Vagina (tissue), 2 donors: ENCODE results near the gene ARHGAP40. TPM values are rescaled to one million over a fixed set of nuclear protein-coding genes. Genes with fewer than 3 reads are reported as not detected.

Experiments
- DNase-seq, 2 donors: peaks; one replicate each; pipeline ENCODE4 v3.0.0-alpha.2; 2017; ENCODE audit errors: extremely low spot score in 2 of 2
- H3K27ac ChIP-seq: fragments of 200-600 bp; sonication (generic); one replicate; pipeline ENCODE4 v1.5.1; 2019
- H3K27me3 ChIP-seq: fragments of 200-600 bp; sonication (generic); one replicate; pipeline ENCODE4 v1.5.1; 2019
- H3K36me3 ChIP-seq, 2 donors: fragments of 200-600 bp; sonication (generic); one replicate each; pipeline ENCODE4 v1.5.1; 2017 to 2019
- H3K4me1 ChIP-seq: fragments of 200-600 bp; sonication (generic); one replicate; pipeline ENCODE4 v1.5.1; 2019
- H3K4me3 ChIP-seq, 2 donors: fragments of 200-600 bp; sonication (generic); 1 replicate in 1 of 2; 2 replicates in 1 of 2; pipeline ENCODE4 v1.5.1; 2016 to 2019
- H3K9me3 ChIP-seq: fragments of 200-600 bp; sonication (generic); one replicate; pipeline ENCODE4 v1.5.1; 2019
- CTCF ChIP-seq, 3 experiments: fragments of 450-650 bp in 2 of 3; fragments of 200-600 bp in 1 of 3; sonication (generic) in 1 of 3; IDR thresholded peaks; one replicate each; pipeline ENCODE4 v1.5.1; 2017 to 2019; ENCODE audit warnings: antibody characterized with exemption in 3 of 3, mild to moderate bottlenecking in 2 of 3, moderate library complexity in 2 of 3
- POLR2A ChIP-seq, 2 donors: fragments of 450-650 bp; IDR thresholded peaks; one replicate each; pipeline ENCODE4 v1.6.1; 2017; ENCODE audit warnings: antibody characterized with exemption in 2 of 2, mild to moderate bottlenecking in 2 of 2, moderate library complexity in 2 of 2
- POLR2AphosphoS5 ChIP-seq, 2 donors: sonication (generic); formaldehyde crosslinking; IDR thresholded peaks; one replicate each; pipeline ENCODE4 v1.9.0; 2017; ENCODE audit warnings: antibody characterized with exemption in 2 of 2, mild to moderate bottlenecking in 2 of 2, low read depth in 1 of 2; ENCODE audit not compliant: insufficient read depth in 1 of 2
- intact Hi-C: fragments of 100-400 bp; cut with DNase I; formaldehyde crosslinking; loops from one replicate; pipeline ENCODE4 v1.15.1; 2023
- total RNA-seq: library from RNA; depleted of rRNA; stranded (reverse); fragments of >200 nt; gene quantifications from one replicate; pipeline ENCODE4 v1.2.3, GENCODE V29; 2016

Gene ARHGAP40
- total RNA-seq, 1 donor from 2014 or later, result 21.9 TPM

- no peak overlapping the region for H3K27ac ChIP-seq
- no peaks in the 10 kb centered on the region for H3K4me1 ChIP-seq
- intact Hi-C loops, result no loop called here
- DNase-seq, result no peak
- TF ChIP-seq CTCF (IDR thresholded peaks at IDR 0.05) (no peak), POLR2AphosphoS5 (IDR thresholded peaks at IDR 0.05; ENCODE audit: insufficient read depth in 1 of 2, low read depth in 1 of 2) (no peak), POLR2A (IDR thresholded peaks at IDR 0.05) (no peak)
- no peaks in the 10 kb centered on the region for H3K9me3 ChIP-seq
- H3K36me3 ChIP-seq, result no peaks in the 10 kb centered on the region
- no peaks in the 10 kb centered on the region for H3K27me3 ChIP-seq
- no peak overlapping the region for H3K4me3 ChIP-seq
Observed at GRCh38 chr20:38697306-38697705, 95.7 kb downstream of the ARHGAP40 start.

GRCh38 chr20:38698541-38698940 is 96.9 kb downstream of the ARHGAP40 start:
- H3K27me3 ChIP-seq, result no peaks in the 10 kb centered on the region
- H3K4me3 ChIP-seq, result no peak overlapping the region
- TF ChIP-seq CTCF (IDR thresholded peaks at IDR 0.05) (no peak), POLR2A (IDR thresholded peaks at IDR 0.05) (no peak), POLR2AphosphoS5 (IDR thresholded peaks at IDR 0.05; ENCODE audit: insufficient read depth in 1 of 2, low read depth in 1 of 2) (no peak)
- H3K9me3 ChIP-seq, result no peaks in the 10 kb centered on the region
- intact Hi-C loops, result no loop called here
- no peaks in the 10 kb centered on the region for H3K36me3 ChIP-seq
- no peaks in the 10 kb centered on the region for H3K4me1 ChIP-seq
- H3K27ac ChIP-seq, result no peak overlapping the region
- DNase-seq, result no peak

DNA sequence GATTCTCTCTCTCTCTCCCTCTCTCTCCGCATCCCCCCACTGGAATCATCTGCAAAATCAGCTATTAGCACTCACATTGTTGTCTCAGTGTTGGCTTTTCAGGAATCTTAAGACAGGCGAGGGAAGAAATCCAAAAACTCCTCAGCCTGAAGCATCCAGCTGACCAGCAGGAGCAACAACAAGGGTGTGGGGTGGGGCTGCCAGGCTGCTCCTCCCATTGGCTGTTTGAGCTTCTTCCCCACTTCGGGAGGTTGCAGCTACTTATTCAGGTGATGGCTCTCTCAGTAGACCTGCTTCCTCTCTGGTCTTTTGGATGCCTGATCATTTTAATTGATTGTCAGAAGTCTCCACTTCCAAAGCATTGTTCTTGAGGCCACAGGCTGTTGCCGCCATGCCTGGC is 98.5 kb downstream of the ARHGAP40 start:
- Histone ChIP-seq H3K9me3 (no peaks in the 10 kb centered on the region), H3K27me3 (no peaks in the 10 kb centered on the region), H3K4me3 (no peak overlapping the region), H3K4me1 (no peaks in the 10 kb centered on the region), H3K27ac (no peak overlapping the region), H3K36me3 (no peaks in the 10 kb centered on the region)
- intact Hi-C loops, result no loop called here
- TF ChIP-seq CTCF (IDR thresholded peaks at IDR 0.05) (no peak), POLR2A (IDR thresholded peaks at IDR 0.05) (no peak), POLR2AphosphoS5 (IDR thresholded peaks at IDR 0.05; ENCODE audit: insufficient read depth in 1 of 2, low read depth in 1 of 2) (no peak)
- DNase-seq, result no peak

Other genes starting within 250 kb of the ARHGAP40 start
- 37.3 TPM for gene SNHG17, start 166.5 kb upstream of the ARHGAP40 start, total RNA-seq
- gene RALGAPB, start 129.0 kb upstream of the ARHGAP40 start, total RNA-seq, result 45.2 TPM
- gene ADIG, start 20.6 kb upstream of the ARHGAP40 start, total RNA-seq, result not detected
- gene SLC32A1, start 122.7 kb downstream of the ARHGAP40 start, total RNA-seq, result not detected
- gene ACTR5, start 146.7 kb downstream of the ARHGAP40 start, total RNA-seq, result 18.4 TPM
- gene PPP1R16B, start 203.9 kb downstream of the ARHGAP40 start, total RNA-seq, result 6.4 TPM